Mucosa of stomach (tissue), 1 donor: Measurements from ENCODE around the gene PRODH.
"Not testable (repeated sequence)": the region's sequence is repeated elsewhere in the genome, so short reads cannot be mapped to it uniquely, and the experiment has no call there.

Experiments used
- H3K27me3 ChIP-seq: one replicate; pipeline ENCODE4 v1.7.0; 2013; ENCODE audit warnings: mild to moderate bottlenecking, low read length; ENCODE audit not compliant: control insufficient read depth, insufficient read depth
- H3K36me3 ChIP-seq: one replicate; pipeline ENCODE4 v1.7.0; 2013; ENCODE audit warnings: low read length; ENCODE audit not compliant: control insufficient read depth, insufficient read depth
- H3K4me1 ChIP-seq: one replicate; pipeline ENCODE4 v1.7.0; 2013; ENCODE audit warnings: mild to moderate bottlenecking, low read length; ENCODE audit not compliant: control insufficient read depth, insufficient read depth
- H3K4me3 ChIP-seq: one replicate; pipeline ENCODE4 v1.7.0; 2013; ENCODE audit warnings: low read length
- H3K9ac ChIP-seq: one replicate; pipeline ENCODE4 v1.7.0; 2013; ENCODE audit warnings: mild to moderate bottlenecking, low read length, moderate library complexity
- H3K9me3 ChIP-seq: one replicate; pipeline ENCODE4 v1.7.0; 2013; ENCODE audit warnings: mild to moderate bottlenecking, low read length, moderate library complexity; ENCODE audit not compliant: control insufficient read depth
- donor health status: Pancreatic carcinoma.

Gene PRODH

GRCh38 chr22:18931905-18932652 is 4.0 kb downstream of the PRODH start:
- Histone ChIP-seq H3K27me3 (no peaks in the 10 kb centered on the region), H3K4me1 (no peaks in the 10 kb centered on the region), H3K9me3 (no peaks in the 10 kb centered on the region), H3K9ac (no peak overlapping the region), H3K36me3 (no peaks in the 10 kb centered on the region), H3K4me3 (no peak overlapping the region)

- Histone ChIP-seq H3K4me1 (no peaks in the 10 kb centered on the region), H3K4me3 (no peak overlapping the region), H3K27me3 (no peaks in the 10 kb centered on the region), H3K9ac (no peak overlapping the region), H3K36me3 (no peaks in the 10 kb centered on the region), H3K9me3 (no peaks in the 10 kb centered on the region)
Measured at GRCh38 chr22:18929459-18929858, 6.6 kb downstream of the PRODH start.

DNA sequence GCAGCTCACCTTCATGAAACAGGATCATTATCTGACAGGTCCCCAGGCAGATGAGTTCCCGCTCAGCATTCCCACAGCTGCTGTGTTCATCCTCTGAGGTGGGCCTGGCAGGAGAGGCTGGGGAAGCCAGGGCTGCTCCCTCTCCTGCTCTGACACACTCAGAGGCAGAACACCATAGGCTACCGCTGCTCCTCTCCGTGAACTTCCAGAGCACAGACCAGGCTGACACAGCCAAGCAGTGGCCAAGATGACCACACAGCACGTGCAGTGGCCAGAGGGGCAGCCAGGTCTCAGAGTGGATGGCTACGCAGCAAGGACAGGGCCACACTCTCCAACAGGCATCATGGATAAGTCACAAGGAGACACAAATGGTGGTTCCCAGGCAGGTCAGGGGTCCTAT is 8.5 kb downstream of the PRODH start:
- Histone ChIP-seq H3K4me3 (no peak overlapping the region), H3K36me3 (no peaks in the 10 kb centered on the region), H3K9ac (no peak overlapping the region), H3K9me3 (no peaks in the 10 kb centered on the region), H3K4me1 (no peaks in the 10 kb centered on the region), H3K27me3 (no peaks in the 10 kb centered on the region)

GRCh38 chr22:18927020-18927419 is 9.1 kb downstream of the PRODH start:
- no peak overlapping the region for H3K9ac ChIP-seq
- no peak overlapping the region for H3K4me3 ChIP-seq
- H3K36me3 ChIP-seq, result no peaks in the 10 kb centered on the region
- H3K9me3 ChIP-seq, result no peaks in the 10 kb centered on the region
- H3K4me1 ChIP-seq, result no peaks in the 10 kb centered on the region
- no peaks in the 10 kb centered on the region for H3K27me3 ChIP-seq

- no peaks in the 10 kb centered on the region for H3K36me3 ChIP-seq
- H3K4me1 ChIP-seq, result no peaks in the 10 kb centered on the region
- H3K9me3 ChIP-seq, result no peaks in the 10 kb centered on the region
- H3K4me3 ChIP-seq, result no peak overlapping the region
- no peaks in the 10 kb centered on the region for H3K27me3 ChIP-seq
- H3K9ac ChIP-seq, result no peak overlapping the region
Measured at GRCh38 chr22:18925368-18926064, 10.6 kb downstream of the PRODH start.

DNA sequence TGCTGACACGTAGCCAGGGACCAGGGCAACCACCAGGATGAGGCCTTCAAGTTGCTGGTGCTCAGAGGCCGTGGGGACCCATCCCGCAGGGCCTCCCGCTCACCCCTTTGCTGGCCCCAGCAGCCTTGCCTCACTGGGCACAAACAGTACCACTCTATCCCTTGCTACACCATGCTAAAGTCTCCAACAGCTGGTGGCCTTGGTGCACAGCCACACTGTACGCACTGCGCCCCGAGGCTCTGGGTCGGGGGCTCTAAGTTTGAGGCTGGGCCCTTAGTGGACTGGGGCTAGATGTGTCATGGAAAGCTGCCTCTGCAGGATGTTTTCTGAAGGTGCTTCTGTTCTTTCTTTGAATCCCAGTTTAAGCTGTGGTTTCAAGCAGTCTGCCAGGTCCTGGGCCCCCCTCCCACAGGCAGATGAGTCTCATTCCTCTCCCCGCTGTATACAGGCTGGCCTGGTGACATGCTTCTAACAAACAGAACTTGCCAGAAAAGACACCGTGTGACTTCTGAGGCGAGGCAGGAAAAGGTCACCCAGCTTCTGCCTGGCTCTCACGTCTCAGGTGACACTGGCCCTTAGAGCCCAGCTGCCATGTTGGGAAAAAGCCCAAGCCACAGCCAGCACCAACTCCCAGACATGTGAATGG is 15.7 kb downstream of the PRODH start:
- not testable (repeated sequence) for H3K36me3 ChIP-seq, H3K27me3 ChIP-seq, H3K9ac ChIP-seq, H3K9me3 ChIP-seq, H3K4me1 ChIP-seq, H3K4me3 ChIP-seq

GRCh38 chr22:18917818-18918217 is 18.3 kb downstream of the PRODH start:
- H3K9ac ChIP-seq, H3K9me3 ChIP-seq, H3K4me3 ChIP-seq, H3K4me1 ChIP-seq, H3K27me3 ChIP-seq, H3K36me3 ChIP-seq: not testable (repeated sequence)

- not testable (repeated sequence) for H3K27me3 ChIP-seq, H3K36me3 ChIP-seq, H3K9me3 ChIP-seq, H3K4me3 ChIP-seq, H3K4me1 ChIP-seq, H3K9ac ChIP-seq
Measured at GRCh38 chr22:18915550-18915949, 20.5 kb downstream of the PRODH start.

DNA sequence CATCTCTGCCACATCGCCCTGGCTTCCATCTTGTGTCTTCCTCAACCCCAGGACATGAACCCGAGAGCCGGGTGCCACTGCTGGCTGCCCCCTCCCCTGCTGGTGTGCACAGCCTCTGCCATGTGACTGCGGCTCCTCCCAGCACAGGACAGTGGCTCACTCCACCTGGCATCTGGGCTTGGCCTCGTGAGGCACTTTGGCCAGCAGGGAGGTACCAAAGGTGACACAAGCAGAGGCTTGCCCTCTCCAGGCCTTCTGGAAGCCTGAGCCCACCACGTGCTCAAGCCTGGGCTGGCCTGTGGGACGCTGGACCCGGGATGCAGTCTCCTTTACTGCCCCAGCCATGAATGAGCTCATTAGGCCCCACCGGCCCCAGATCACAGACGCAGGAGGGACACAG is 21.5 kb downstream of the PRODH start:
- not testable (repeated sequence) for H3K27me3 ChIP-seq, H3K4me3 ChIP-seq, H3K36me3 ChIP-seq, H3K4me1 ChIP-seq, H3K9ac ChIP-seq, H3K9me3 ChIP-seq

- H3K36me3 ChIP-seq, H3K27me3 ChIP-seq, H3K9me3 ChIP-seq, H3K4me3 ChIP-seq, H3K9ac ChIP-seq, H3K4me1 ChIP-seq: not testable (repeated sequence)
Measured at GRCh38 chr22:18912264-18912946, 23.7 kb downstream of the PRODH start.

DNA sequence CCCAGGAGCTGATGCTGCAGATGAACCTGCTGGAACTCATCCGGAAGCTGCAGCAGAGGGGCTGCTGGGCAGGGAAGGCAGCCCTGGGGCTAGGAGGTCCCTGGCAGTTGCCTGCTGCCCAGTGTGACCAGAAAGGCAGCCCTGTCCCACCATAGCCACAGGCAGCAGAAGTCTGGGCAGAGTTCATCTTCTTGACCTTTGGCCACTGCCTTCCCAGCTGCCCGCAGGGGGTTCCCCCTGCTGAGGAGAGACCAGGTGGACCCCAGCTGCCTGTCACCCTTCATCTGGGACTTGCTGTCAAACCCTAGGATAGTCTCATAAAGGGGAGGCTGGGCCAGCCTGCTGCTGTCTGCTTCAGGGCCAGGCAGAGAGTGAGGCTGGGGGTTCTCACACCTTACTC is 24.6 kb downstream of the PRODH start:
- H3K4me3 ChIP-seq, H3K4me1 ChIP-seq, H3K9me3 ChIP-seq, H3K9ac ChIP-seq, H3K36me3 ChIP-seq, H3K27me3 ChIP-seq: not testable (repeated sequence)

DNA sequence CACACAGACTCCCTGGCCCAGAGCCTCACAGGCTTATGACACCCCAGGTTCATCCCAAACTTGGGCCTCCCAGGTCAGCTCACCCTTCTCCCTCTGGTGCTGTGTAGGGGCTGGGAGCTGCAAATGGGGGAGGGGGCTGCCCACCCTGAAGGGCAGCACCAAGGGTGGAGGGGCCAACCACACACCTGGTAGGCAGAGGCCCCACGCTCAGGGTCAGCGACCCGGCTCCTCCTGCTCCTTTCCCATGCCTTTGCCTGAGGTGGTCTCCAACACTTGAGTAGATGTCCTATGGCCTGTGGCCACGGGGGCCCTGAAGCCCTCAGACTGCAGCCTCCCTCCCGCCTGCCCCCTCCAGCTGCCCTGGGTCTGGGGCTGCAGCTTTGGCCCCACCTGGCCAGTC is 26.5 kb downstream of the PRODH start:
- Histone ChIP-seq H3K9me3 (no peaks in the 10 kb centered on the region), H3K9ac (no peak overlapping the region), H3K27me3 (no peaks in the 10 kb centered on the region), H3K36me3 (no peaks in the 10 kb centered on the region), H3K4me3 (no peak overlapping the region), H3K4me1 (no peaks in the 10 kb centered on the region)
